Left lobe of liver (tissue), 2 donors: ENCODE data around the gene LRMDA. TPM values are rescaled to one million over a fixed set of nuclear protein-coding genes. Genes with fewer than 3 reads are reported as not detected.

ENCODE experiments used
- ATAC-seq: fragments of 200-7000 bp; cut with Tn5 transposase; one replicate; pipeline ENCODE4 v1.9.1; 2020; ENCODE audit warnings: mild to moderate bottlenecking, moderate library complexity
- DNase-seq: peaks from one replicate; pipeline ENCODE4 v3.0.0-alpha.2; 2020; ENCODE audit warnings: low spot score
- total RNA-seq: library from RNA; stranded (reverse); gene quantifications from one replicate; pipeline ENCODE4 v1.2.1, GENCODE V29; 2021
- donor health status: DM: no; HTN: no; CAD: no; lungs with moderate emphysema.
- donor health status: DM: no; HTN: yes; CAD: no.

LRMDA gene
- total RNA-seq, 1 donor from 2014 or later, result 9.1 TPM

DNA sequence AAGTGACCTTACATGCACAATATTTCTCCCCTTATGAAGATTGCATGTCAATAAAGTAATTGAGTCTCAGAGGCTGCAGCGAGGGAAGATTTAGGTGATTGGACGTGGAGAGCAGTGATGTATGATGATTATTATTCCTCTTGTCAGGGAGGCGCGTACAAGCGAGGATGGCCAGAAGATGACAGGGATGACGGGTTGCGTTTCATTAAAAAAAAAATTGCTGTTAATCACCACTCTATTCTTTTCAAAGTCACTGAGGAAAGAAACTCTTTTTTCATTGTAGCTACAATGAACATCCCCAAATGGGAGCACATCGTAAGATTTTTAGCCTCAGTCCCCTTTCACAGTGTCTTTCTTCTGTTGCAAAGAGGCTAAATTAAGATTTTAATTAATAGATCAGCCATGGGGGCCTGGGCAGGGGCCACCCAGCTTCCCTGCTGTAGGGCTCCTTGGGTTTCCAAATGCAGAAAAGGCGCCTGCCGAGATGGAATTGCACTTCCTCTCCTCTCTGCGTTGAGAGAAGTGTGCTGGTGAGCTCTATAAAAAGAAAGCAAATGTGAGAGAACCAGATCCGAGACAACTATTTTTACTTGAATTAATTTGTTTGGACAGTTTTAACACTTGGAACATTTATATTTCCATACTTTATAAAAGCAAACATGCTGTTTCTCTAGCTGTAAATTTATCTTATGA, 998.1 kb downstream of the LRMDA start:
- ATAC-seq, result no peak

GRCh38 chr10:76430061-76430645, 998.7 kb downstream of the LRMDA start:
- ATAC-seq (no peak), DNase-seq (no peak)

More for the DNA sequence above, 998.1 kb downstream of the LRMDA start:
- DNase-seq, result no peak

DNA sequence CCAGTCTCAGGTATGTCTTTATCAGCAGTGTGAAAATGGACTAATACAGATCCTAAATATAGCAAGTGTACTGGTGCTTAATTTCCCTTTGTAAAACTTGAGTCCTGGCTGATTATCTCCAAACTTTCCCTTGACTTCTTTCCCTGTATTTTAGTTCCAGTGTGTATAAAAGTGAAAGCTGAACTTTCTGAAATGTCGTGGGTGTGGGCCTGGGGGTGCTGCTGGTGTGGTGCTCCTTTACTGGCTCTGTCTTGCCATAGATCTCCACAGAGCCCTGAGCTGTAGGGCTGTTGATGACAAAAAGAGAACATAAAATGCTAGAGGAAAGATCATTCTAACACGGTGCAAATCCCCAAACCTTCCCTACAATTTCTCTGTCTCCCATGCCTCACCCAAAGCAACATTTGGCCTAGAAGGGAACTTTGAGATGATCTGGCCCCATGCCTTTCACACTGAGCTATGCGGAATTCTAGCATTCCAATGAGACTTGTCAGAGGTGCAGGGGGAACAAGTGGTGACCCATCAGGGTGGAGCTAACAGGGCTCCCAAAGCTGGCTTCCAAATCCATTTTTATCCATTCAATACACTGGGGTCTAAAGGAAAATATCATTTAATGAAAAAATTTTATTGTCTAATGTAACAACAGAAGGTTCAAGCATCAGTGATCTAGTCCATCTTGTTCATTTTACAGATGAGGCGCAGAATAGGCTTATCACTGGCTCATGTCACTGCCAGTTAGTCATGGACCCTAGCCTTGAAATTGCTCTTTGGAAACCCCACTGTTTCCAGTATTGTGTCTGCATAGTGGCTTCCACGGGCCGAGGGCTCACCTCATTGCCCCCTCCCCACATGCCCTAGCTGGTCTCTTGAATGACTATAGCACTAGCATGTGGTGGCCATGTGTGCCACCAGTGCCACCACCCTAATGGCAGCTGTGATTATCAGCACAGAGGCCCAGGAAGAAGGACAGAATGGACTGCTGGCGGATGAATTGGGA, 1000.9 kb downstream of the LRMDA start:
- DNase-seq (no peak), ATAC-seq (no peak)

DNA sequence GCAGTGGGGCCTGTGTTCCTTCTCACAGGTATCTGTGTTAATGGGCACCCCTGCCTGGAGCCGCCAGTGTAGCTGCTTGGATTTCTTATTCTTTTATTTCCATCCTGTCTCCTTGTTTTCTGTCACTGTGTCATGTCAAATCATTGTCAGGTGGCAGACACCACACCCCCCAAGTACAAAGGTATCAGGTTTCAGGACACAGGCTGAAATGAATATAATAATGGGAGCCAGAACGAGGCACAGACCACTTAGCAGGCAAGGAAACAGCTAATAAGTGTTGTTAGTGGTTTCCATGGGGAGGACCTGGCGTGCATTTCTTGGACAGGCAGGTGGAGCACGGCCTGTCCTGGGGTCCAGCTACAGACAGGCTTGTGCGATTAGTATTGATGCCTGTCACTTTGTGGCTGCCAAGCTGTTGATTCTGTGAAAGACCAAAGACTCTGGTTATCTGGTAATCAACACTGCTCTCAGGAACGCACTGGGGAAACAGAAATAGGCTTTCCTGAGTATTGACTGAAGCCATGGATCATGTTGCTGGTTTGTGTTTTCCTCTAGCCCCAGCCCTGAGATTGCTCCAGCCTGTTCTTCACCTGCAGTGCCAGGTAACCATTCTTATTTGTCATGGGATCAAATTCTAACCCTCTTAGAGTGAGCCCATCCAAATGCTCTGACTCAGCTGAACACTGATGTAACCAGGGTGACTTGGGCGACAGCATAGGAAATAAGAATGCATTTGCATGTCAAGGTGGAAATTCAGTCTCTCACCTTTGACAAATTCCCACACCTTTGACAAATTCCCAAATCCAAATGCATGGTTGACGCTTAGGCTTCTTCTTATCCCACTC, 1002.0 kb downstream of the LRMDA start:
- no peak for DNase-seq
- no peak for ATAC-seq

DNA sequence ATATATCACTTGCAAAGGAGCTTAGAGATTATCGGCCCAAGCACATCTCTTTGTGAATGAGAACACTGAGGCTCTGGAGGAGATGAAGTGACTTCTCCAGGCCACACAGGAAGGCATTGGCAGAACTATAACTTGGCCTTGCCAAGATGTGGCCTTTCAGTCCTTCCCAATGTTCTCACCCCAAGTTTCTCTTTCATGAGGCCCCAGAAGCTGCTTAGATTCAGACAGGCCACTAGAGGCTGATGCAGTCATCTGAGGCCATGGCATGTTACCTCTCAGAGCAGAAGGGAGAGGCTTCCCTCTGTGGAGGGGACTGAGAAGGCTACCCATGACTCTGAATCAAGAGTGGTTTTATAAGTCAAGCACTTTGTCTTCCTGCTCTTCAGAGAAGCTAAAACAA, 1003.7 kb downstream of the LRMDA start:
- no peak for ATAC-seq
- no peak for DNase-seq

DNA sequence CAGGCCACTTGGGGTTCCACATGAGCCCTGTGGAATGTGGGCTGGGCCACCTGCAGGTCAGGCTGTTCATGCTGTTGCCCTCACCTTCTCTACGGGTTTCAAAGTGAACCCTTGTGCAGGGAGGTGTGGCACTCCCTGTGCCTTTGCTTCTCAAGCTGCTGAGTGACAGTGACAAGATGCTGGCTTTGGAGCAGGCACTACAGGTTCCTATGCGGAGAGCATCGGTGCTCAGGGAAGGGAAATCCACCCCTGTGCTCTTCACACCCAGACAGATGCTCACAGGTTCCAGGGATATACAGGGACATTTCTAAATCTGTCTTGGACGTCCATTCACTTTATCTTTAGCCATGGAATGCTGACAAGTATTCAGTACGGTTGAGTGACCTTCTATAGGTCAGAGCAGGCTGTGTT, 1005.0 kb downstream of the LRMDA start:
- no peak for ATAC-seq

GRCh38 chr10:76436981-76437380, 1005.6 kb downstream of the LRMDA start:
- no peak for DNase-seq
- no peak for ATAC-seq

More for the DNA sequence above, 1005.0 kb downstream of the LRMDA start:
- DNase-seq, result no peak

GRCh38 chr10:76440426-76440825, 1009.0 kb downstream of the LRMDA start:
- ATAC-seq (no peak), DNase-seq (no peak)

- ATAC-seq, result no peak
Measured at GRCh38 chr10:76442113-76442512, 1010.7 kb downstream of the LRMDA start.

GRCh38 chr10:76444034-76444800, 1012.8 kb downstream of the LRMDA start:
- no peak for ATAC-seq
- no peak for DNase-seq

More at GRCh38 chr10:76442113-76442512, 1010.7 kb downstream of the LRMDA start:
- DNase-seq, result no peak

DNA sequence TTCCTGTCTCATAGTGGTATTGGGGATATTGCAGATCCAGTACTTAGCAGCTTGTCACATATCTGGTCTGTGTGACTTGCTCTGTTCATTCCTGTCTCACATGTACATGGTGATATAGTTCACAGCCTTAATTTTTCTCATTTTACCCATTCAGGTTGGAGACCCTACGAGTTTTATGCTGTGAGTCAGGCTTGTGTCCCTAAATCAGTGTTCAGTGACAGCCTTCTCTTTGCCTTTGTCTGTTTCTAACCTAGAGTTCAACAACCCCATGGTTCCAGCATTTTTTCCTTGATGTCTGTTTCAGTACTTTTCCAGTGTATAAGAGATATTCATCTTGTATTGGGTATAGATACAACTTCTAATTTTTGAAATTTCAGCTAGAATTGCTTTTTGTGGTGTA, 1016.2 kb downstream of the LRMDA start:
- ATAC-seq, result no peak

DNA sequence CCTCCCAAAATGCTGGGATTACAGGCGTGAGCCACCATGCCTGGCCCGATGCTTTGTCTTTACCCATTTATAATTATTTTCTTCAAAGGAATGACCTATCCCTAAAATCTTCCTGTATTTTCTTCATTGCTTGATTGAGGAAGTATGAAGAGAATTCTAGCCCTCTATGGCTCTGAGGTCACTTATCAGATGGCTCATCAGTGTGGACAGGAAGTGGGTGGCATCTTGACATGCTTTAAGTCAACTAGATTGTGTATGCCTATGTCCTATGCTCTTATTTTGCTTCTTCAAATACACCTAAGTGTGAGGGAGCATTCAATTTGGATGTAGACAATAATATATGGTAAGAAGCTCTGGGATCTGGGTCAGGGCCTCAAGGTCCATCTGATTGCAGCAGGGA, 1020.5 kb downstream of the LRMDA start:
- DNase-seq (no peak), ATAC-seq (no peak)

More for the DNA sequence above, 1016.2 kb downstream of the LRMDA start:
- no peak for DNase-seq

DNA sequence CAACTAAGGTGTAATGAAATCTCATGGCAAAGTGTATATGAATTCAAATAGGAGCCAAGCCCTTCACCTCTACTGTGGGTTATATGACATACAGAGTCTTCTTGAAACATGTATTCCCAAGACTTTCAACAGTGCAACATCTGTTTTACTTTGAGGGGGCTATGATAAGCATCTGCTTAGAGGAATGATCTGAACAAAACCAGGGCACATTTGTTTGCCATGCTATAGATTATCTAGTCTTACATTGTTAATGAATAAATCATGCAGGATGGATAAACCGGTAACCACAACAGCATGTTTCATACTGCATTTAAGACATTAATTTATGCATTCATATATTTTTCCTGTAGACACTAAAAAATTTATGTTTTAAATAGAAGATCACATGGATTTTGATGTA, 1021.9 kb downstream of the LRMDA start:
- DNase-seq (no peak), ATAC-seq (no peak)

GRCh38 chr10:76453997-76454396, 1022.6 kb downstream of the LRMDA start:
- no peak for ATAC-seq
- no peak for DNase-seq

GRCh38 chr10:76454506-76455140, 1023.2 kb downstream of the LRMDA start:
- no peak for DNase-seq
- ATAC-seq, result peak; percentile 34

DNA sequence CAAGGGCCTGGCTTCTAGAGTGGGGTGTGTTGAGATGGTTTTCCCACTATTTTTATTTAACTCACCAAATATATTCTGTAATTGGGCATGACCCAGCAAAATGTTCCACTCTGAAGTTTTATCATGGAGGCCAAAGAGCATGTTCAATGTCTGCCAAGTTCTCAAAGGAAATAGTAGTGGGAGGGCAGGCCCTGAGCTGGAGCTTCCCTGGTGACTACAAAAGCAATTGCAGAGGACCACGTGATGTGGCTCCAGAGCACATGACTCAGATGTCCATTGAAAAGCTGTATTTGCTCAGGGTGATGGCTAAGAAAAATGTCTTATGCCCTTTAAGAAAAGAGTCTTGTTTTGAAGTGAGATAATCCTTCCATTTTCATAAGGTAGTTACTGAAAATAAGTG, 1024.8 kb downstream of the LRMDA start:
- no peak for DNase-seq
- peak; percentile 43 for ATAC-seq

DNA sequence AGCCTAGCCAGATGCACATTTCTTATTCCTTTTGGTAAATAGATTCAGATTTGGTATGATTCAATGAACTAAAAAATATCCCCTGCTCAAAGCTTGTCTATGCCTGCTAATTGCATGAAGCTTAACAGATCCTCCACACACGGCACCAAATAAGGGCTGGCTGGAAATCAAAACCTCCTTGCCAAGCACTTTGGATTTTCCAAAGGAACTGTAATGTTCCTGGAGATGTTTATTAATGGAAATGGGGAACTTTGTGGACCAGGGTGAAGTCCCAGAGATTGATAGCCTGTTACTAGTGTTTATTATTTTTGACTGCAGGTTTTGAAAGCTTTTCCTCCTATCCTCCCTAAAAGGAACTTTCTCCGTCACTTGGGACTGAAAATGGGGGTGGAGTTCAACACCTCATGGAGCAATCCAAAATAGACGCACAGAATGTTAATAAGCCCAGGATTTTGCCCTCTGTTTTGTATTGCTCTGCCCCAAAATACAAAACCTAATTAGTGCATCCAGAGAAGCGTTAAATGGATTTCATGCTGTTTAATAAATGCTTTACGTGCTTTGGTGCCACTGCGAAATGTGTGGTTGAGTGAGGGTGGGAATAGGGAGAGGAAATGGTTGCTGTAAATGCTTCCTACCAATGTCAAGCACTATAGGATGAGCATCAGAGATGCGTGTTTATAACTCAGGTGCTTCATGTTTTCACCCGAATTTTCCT, 1027.7 kb downstream of the LRMDA start:
- no peak for ATAC-seq
- no peak for DNase-seq

DNA sequence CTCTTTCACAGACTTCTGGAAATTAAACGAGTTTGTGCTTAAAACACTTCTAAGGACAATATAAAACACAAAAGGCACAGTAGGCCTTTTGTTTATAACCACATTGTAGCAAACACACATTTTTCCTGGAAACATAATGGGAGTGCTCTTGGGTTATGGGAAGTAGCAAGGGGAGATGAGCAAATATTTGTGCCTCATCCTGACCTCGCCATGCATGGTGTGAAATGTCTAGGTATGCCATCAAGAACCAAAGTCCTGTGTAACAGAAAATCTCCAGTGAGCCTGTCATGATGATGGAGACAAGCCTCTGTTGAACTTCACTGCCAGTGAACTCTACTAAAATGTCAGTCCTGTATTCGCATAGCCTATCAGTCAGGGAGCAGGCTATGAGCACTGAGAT, 1029.6 kb downstream of the LRMDA start:
- DNase-seq, result no peak
- ATAC-seq, result no peak

DNA sequence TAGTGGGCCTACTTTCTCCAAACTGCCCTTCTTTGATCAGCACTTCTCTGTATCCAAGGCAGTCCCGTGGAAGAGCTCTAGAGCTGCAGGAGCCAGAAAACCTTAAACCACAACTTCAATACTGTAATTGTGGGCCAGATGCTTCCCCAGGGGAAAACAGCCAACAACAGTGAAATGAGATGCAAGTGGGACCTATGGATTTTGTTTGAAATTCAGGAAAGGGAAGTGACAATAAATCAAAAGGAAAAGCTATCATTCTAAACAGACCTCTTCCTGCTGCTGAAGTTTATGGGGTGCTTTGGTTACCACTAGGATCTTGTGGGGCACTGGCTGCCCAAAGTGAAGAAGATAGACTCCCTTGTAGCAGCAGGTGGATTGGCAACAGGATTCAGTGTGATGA, 1031.7 kb downstream of the LRMDA start:
- DNase-seq, result no peak
- no peak for ATAC-seq
